NCI-H345 treated with DMSO at 0.1 percent for 48 hours (cell line): ENCODE data around the gene PXDC1.

Experiments
- DNase-seq: peaks from one replicate; lab custom pipeline; 2025; ENCODE audit not compliant: unreplicated experiment; lab: John Stamatoyannopoulos, UW

Gene PXDC1

GRCh38 chr6:3751077-3751729 lies at the start of gene PXDC1:
TSS of gene PXDC1 (minus strand) at chr6:3751713. CDS start at chr6:3751531, 182 bp downstream.
- no peak for DNase-seq

- DNase-seq, result no peak
Measured at GRCh38 chr6:3800850-3801591, 49.5 kb upstream of the PXDC1 start.

- DNase-seq, result no peak
Measured at GRCh38 chr6:3799719-3800118, 48.2 kb upstream of the PXDC1 start.

- no peak for DNase-seq
Measured at GRCh38 chr6:3798055-3798919, 46.8 kb upstream of the PXDC1 start.

- DNase-seq, result no peak
Measured at GRCh38 chr6:3797231-3798054, 45.9 kb upstream of the PXDC1 start.

GRCh38 chr6:3796719-3797041 lies 45.2 kb upstream of the PXDC1 start:
- DNase-seq, result no peak

GRCh38 chr6:3795836-3796718 lies 44.6 kb upstream of the PXDC1 start:
- DNase-seq, result no peak

GRCh38 chr6:3794092-3794491 lies 42.6 kb upstream of the PXDC1 start:
- no peak for DNase-seq

- DNase-seq, result no peak
Measured at GRCh38 chr6:3793545-3793944, 42.0 kb upstream of the PXDC1 start.

- no peak for DNase-seq
Measured at GRCh38 chr6:3791526-3792203, 40.2 kb upstream of the PXDC1 start.

- no peak for DNase-seq
Measured at GRCh38 chr6:3789896-3790558, 38.5 kb upstream of the PXDC1 start.

GRCh38 chr6:3789018-3789895 lies 37.7 kb upstream of the PXDC1 start:
- no peak for DNase-seq

GRCh38 chr6:3788408-3789017 lies 37.0 kb upstream of the PXDC1 start:
- DNase-seq, result no peak

GRCh38 chr6:3786141-3786540 lies 34.6 kb upstream of the PXDC1 start:
- no peak for DNase-seq

GRCh38 chr6:3785745-3786098 lies 34.2 kb upstream of the PXDC1 start:
- no peak for DNase-seq

- DNase-seq, result no peak
Measured at GRCh38 chr6:3784885-3785744, 33.6 kb upstream of the PXDC1 start.

GRCh38 chr6:3784423-3784822 lies 32.9 kb upstream of the PXDC1 start:
- no peak for DNase-seq
